Endometrial microvascular endothelial cells (primary cell): ENCODE measurements around the gene PRDM16. TPM values are rescaled to one million over a fixed set of nuclear protein-coding genes. Genes with fewer than 3 reads are reported as not detected.

ENCODE experiments used
- in situ Hi-C: cut with HindIII; loops from 2 replicates; pipeline ENCODE4 v1.10.0; 2017; ENCODE audit warnings: low sequenced_read_pairs, low pct_unique_long_range_greater_than_20kb; ENCODE audit errors: inconsistent ontology term
- total RNA-seq: library from RNA; depleted of rRNA; stranded (reverse); fragments of >200 nt; gene quantifications from one replicate; pipeline ENCODE4 v1.2.3, GENCODE V29; 2015; ENCODE audit errors: inconsistent ontology term

The PRDM16 gene
- total RNA-seq, 1 donor from 2014 or later = not detected

GRCh38 chr1:3350506-3351261 lies 281.7 kb downstream of the PRDM16 start:
- in situ Hi-C loops = no loop called here

GRCh38 chr1:3351449-3352298 lies 282.7 kb downstream of the PRDM16 start:
- in situ Hi-C loops = no loop called here

GRCh38 chr1:3352299-3352951 lies 283.4 kb downstream of the PRDM16 start:
- in situ Hi-C loops = no loop called here

GRCh38 chr1:3352952-3353331 lies 283.9 kb downstream of the PRDM16 start:
- in situ Hi-C loops = no loop called here

GRCh38 chr1:3353876-3354275 lies 284.9 kb downstream of the PRDM16 start:
- in situ Hi-C loops = no loop called here

- in situ Hi-C loops = no loop called here
Measured at GRCh38 chr1:3355089-3355488, 286.1 kb downstream of the PRDM16 start.

- in situ Hi-C loops = no loop called here
Measured at GRCh38 chr1:3355894-3356826, 287.2 kb downstream of the PRDM16 start.

- in situ Hi-C loops = no loop called here
Measured at GRCh38 chr1:3356827-3357460, 287.9 kb downstream of the PRDM16 start.

- in situ Hi-C loops = no loop called here
Measured at GRCh38 chr1:3357526-3358297, 288.7 kb downstream of the PRDM16 start.

GRCh38 chr1:3359351-3359750 lies 290.3 kb downstream of the PRDM16 start:
- in situ Hi-C loops = no loop called here

- in situ Hi-C loops = no loop called here
Measured at GRCh38 chr1:3359756-3360440, 290.9 kb downstream of the PRDM16 start.

GRCh38 chr1:3360646-3361257 lies 291.7 kb downstream of the PRDM16 start:
- in situ Hi-C loops = no loop called here

GRCh38 chr1:3363023-3363422 lies 294.0 kb downstream of the PRDM16 start:
- in situ Hi-C loops = no loop called here

GRCh38 chr1:3363756-3364155 lies 294.8 kb downstream of the PRDM16 start:
- in situ Hi-C loops = no loop called here

- in situ Hi-C loops = no loop called here
Measured at GRCh38 chr1:3364551-3364950, 295.5 kb downstream of the PRDM16 start.

- in situ Hi-C loops = no loop called here
Measured at GRCh38 chr1:3364983-3365382, 296.0 kb downstream of the PRDM16 start.
